Sciatic nerve (tissue), 2 donors: ENCODE measurements around the gene VWA3B. TPM values are rescaled to one million over a fixed set of nuclear protein-coding genes. Genes with fewer than 3 reads are reported as not detected.

ENCODE experiments used
- ATAC-seq: fragments of 200-7000 bp; cut with Tn5 transposase; one replicate; pipeline ENCODE4 v1.9.1; 2020; ENCODE audit warnings: mild to moderate bottlenecking, moderate library complexity
- DNase-seq: peaks from one replicate; pipeline ENCODE4 v3.0.0-alpha.2; 2020; ENCODE audit warnings: low spot score
- intact Hi-C: fragments of 100-400 bp; cut with DNase I; formaldehyde crosslinking; loops from one replicate; pipeline ENCODE4 v1.14.2; 2022
- total RNA-seq: library from RNA; stranded (reverse); fragmentation: NEBNext Ultra II Directional; extraction: Animal tissue kit (Norgen Biotek cat#: 25700); gene quantifications from one replicate; pipeline ENCODE4 v1.2.1, GENCODE V29; 2021
- donor health status: DM: no; HTN: no; CAD: no.
- donor health status: DM: no; HTN: no; CAD: no.

VWA3B gene
- total RNA-seq, 1 donor from 2014 or later, result 0.80 TPM

DNA sequence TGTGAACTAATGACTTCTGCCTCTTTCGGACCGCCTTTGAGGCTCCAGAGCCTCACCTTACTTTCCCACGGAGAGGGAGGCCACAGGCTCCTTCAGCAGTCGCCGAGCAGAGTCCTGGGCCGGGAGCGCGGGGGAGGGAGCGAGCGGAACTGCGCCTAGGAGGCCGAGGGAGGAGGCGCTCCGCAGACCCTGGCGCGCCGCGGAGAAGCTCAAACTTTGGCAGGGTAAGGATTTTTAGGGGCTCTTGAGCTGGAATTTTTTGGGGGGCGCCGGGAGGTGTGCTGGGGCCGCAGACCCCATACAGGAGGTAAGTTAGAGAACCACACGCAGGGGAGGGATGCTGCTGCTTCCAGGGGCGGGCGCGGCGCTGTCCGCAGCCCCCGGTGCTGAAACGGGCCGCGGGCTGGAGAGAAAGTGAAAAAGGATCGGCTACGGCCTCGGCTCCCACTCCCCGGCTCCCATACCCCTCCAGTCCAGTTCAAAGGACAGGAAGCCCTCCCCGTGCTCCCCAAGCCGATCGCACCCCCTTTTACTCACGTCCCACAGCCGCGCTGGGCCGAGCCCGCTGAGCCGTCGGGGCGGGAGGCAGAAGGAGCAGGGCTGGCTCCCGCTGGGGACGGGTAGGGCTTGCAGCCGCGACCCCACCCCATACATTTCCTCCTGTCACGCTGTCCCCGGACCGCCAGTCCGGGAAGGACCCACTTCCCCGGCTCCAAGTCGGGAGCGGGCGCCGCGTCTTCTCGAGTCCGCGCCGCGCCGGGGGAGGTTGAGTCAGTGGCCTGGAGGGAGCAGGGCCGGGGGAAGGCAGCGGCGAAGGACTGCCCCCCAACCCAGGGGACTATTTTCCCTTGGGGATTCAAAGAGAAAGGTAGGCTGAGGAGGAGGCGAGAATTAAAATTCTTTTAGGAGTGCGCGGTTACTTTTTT, 259.6 kb downstream of the VWA3B start, which contains the start of gene CNGA3:
TSS of gene CNGA3 (plus strand) at position 146 of the 926 bp plus-strand sequence. CDS start 23,520 bp downstream, outside the sequence.
- no peak for ATAC-seq
- intact Hi-C loops, result no loop called here
- no peak for DNase-seq

DNA sequence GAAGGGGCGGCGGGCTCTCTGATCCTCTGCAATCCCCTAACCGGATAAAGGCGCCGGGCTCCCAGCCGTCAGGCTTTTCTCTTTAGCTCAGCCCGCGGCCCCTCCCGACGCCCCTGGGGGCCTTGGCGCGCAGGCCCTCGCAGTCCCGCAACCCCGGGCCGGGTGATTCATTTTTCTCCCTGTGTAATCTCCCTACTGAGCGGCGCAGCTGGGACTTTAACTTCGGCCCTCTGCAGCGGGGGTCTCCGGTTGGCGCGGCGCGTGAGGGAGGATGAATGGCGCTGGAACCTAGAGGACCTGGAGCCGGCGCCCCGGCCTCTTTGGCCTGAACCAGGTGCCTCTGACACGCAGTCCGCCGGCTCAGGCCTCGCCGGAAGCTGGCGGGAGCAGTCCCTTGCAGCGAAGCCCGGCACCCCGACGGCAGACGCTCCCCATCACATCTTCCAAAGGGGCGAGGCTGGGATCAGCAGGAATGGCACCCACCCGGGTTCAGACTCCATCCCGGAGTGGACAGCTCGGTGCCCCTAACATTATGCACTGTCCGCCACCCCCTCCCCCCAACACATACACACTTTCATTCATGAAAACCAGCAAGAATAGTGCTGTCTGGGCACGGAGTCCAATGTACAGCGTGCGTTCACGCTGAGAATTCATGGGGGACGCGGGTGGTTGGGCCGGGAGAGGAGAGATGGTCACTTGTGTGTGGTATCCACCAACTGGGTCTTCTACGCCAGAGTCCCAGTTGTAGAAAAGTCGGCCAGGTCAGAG, 260.5 kb downstream of the VWA3B start:
- no peak for ATAC-seq
- DNase-seq, result no peak
- intact Hi-C loops, result no loop called here

DNA sequence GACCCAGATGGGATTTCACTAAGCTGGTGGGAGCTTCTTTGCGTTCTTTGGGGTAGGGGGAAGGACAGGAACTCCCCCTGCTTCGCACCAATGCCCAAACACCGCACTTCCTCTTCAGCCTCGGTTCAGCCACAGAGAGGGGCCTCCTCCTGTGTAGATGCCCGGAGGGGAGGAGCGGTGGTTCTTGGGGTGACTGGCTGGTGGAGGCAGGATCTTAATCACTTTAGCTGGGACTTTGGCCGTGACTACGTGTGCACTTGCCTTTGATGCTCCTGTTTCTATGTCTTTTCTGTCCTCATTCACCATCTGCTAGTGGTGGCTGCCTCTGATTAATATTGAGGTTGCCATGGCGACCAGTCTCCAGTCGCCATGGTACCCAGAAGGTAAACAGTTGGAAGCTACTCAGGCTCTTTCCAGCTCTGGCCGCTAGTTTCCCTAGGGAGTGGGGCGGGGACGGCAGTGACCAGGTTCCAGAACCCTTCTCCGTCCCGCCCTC, 261.1 kb downstream of the VWA3B start:
- intact Hi-C loops, result no loop called here
- DNase-seq, result no peak
- no peak for ATAC-seq

DNA sequence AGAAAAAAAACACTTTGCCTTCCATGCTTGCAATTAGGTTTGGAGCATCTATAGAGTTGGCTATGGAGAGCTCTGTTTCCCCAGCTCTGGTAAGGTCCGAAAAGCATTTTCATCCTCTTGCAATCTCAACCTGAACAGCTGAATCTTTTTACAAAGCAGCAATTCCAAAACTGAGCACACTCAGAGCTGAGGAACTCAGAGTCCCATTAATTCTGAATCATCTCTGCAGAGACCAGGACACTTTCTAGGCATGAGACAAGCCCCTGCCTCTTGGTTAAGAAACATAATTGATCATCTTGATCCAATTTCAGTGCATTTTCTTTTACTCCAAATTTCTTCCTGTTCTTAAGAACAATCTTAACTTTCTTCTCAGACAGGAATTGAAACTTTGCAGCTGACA, 263.4 kb downstream of the VWA3B start:
- intact Hi-C loops, result no loop called here
- DNase-seq (no peak), ATAC-seq (no peak)

DNA sequence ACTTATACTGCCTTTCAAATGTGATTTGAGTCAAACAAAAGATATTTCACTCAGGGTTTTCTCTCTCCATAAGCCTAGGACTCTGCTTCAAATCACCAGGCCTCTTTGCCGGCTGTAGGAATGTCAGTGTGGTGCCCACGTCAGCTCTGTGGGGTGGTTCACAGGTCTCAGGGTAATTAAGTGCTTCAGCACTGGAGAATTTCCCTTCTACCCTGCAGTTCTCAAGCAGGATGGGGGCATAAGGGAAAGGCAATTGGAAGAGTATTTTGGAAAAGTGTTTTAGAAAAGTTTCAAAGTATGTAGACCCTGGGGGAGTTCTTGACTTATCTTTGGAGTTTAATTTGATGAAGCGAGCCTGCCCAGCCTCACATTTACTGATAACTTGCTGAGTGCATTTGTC, 268.9 kb downstream of the VWA3B start:
- no peak for DNase-seq
- intact Hi-C loops, result no loop called here
- no peak for ATAC-seq

DNA sequence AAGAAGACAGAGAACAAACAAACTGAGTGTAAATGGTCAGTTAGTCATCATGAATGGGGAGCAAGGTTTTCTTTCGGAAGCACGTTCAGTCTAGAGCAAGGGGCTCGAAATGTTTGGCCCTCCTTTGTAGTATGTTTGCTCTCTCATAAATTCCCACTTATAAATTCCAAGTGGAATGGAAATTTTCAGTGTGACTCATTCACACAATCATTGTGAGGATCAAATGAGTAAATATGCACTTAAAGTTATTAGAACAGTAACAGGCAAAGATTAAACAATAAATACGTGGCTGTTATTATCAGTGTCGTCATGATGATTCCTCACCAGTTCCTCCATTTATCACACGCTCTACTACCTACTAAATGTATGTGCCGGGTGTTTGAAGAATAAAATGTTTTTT, 269.8 kb downstream of the VWA3B start:
- intact Hi-C loops, result no loop called here
- ATAC-seq (no peak), DNase-seq (no peak)

DNA sequence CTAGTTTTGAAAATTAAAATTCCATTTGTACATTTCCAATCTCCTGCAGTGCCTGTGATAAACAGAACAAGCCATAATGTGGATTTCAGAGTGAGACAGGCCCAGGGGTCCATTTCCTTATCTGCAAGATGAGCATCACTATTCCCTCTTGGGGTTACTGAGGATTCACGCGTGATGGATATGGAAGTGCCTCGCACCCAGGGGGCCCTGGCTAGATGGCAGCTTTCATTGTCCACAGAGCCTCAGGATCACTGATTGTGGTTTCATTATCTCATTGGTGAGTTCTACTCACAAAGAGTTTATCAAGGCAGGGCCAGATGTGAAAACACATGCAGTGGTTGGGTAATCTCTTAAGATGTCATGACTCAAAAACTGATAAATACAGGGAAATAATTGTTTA, 270.9 kb downstream of the VWA3B start:
- ATAC-seq, result no peak
- intact Hi-C loops, result no loop called here
- no peak for DNase-seq

DNA sequence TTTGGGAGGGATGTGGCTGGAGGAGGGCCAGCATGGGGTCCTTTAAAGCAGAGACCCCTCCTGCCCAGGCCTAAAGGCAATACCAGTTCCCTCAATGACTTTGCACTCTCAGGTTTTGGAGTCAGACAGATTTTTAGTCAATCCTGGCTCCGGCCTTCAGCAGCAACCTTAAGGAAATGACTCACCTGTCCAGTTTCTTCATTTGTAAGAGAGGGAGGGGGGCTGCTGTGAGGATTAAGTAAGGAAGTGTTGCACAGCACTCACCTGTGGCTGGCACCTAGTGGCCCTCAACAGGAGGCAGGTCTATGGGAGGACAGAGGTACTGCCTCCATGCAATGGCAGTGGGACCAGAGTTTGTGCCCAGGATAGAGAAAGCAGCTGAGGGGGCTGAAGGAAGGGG, 273.0 kb downstream of the VWA3B start:
- no peak for DNase-seq
- intact Hi-C loops, result no loop called here
- no peak for ATAC-seq

Other genes with a start within 250 kb of the VWA3B start
- gene TMEM131, start 91.2 kb upstream of the VWA3B start, total RNA-seq, result 43.2 TPM